HCT116 (cell line): ENCODE data around the gene NOXA1. TPM values are rescaled to one million over a fixed set of nuclear protein-coding genes. Genes with fewer than 3 reads are reported as not detected.
A peak's percentile ranks its signal among the peaks of the same experiment; 100 is the strongest.
"Not testable (repeated sequence)": the region's sequence is repeated elsewhere in the genome, so short reads cannot be mapped to it uniquely, and the experiment has no call there.

Experiments used
- ATAC-seq: fragments of 200-7000 bp; cut with Tn5 transposase; 2 replicates; pipeline ENCODE4 v1.9.1; 2020; ENCODE audit warnings: mild to moderate bottlenecking, moderate library complexity
- BruUV-seq: library from RNA; stranded (reverse); fragments of 400-500 nt; replicated peaks from 2 replicates; lab custom pipeline; 2021; lab: Mats Ljungman, UMichigan
- CTCF ChIA-PET: fragments of 300-600 bp; sonication (Branson Sonifier 250); formaldehyde crosslinking; loops from one replicate; lab custom pipeline; 2021; ENCODE audit warnings: antibody characterized with exemption; lab: Charles Lee
- POLR2A ChIA-PET: fragments of 300-600, 350-600 bp; sonication (Branson Sonifier 250); formaldehyde crosslinking; loops from one replicate; lab custom pipeline; 2021; ENCODE audit warnings: antibody characterized with exemption; lab: Charles Lee
- RAD21 ChIA-PET, 2 experiments: fragments of 300-600 bp; sonication (Branson Sonifier 250); formaldehyde crosslinking; loops; one replicate each; lab custom pipeline; 2023; ENCODE audit warnings: low total read pairs in 2 of 2; ENCODE audit not compliant: uncharacterized antibody in 2 of 2, unreplicated experiment in 2 of 2, low non-redundant PET in 1 of 2; lab: Charles Lee
- DNase-seq: peaks from one replicate; pipeline ENCODE4 v3.0.0-alpha.2; 2010; ENCODE audit warnings: low read depth, low spot score
- H2AFZ ChIP-seq: fragments of 200-600 bp; shearing (Covaris generic), sonication (generic); 2 replicates; pipeline ENCODE4 v1.6.1; 2017; ENCODE audit warnings: low read depth, mixed run types, mixed read lengths, antibody characterized with exemption, low read length; ENCODE audit not compliant: poor library complexity, severe bottlenecking
- H3K27ac ChIP-seq: 2 replicates; pipeline ENCODE4 v1.5.1; 2012; ENCODE audit warnings: low read depth, low read length
- H3K27me3 ChIP-seq: fragments of 200-600 bp; sonication (generic); 2 replicates; pipeline ENCODE4 v1.6.1; 2016; ENCODE audit warnings: mixed run types, low read length, mixed read lengths; ENCODE audit not compliant: insufficient read depth
- H3K36me3 ChIP-seq, 2 experiments: fragments of 200-500 bp in 1 of 2; fragments of 200-600 bp in 1 of 2; sonication (Bioruptor generic) in 1 of 2; sonication (generic) in 1 of 2; 2 replicates each; pipeline versions ENCODE4 v1.5.1 to v1.6.1; 2014 to 2016; ENCODE audit warnings: low read length in 2 of 2, inconsistent platforms in 1 of 2, mixed read lengths in 1 of 2, mixed run types in 1 of 2; ENCODE audit not compliant: insufficient read depth in 2 of 2, control insufficient read depth in 1 of 2
- H3K4me1 ChIP-seq, 2 experiments: fragments of 200-600 bp in 1 of 2; sonication (generic) in 1 of 2; 2 replicates each; pipeline versions ENCODE4 v1.5.1 to v1.6.1; 2012 to 2017; ENCODE audit warnings: low read length in 2 of 2, inconsistent platforms in 1 of 2, mild to moderate bottlenecking in 1 of 2, mixed read lengths in 1 of 2, mixed run types in 1 of 2, moderate library complexity in 1 of 2; ENCODE audit not compliant: insufficient read depth in 2 of 2, control insufficient read depth in 1 of 2
- H3K4me2 ChIP-seq: fragments of 200-600 bp; sonication (generic); 2 replicates; pipeline ENCODE4 v1.6.1; 2017; ENCODE audit warnings: mixed run types, low read length, mixed read lengths
- H3K4me3 ChIP-seq, 2 experiments: fragments of 200-600 bp in 1 of 2; sonication (generic) in 1 of 2; replicated peaks in 1 of 2; 2 replicates each; pipeline ENCODE4 v1.5.1; 2011 to 2016; ENCODE audit warnings: low read length in 2 of 2, control low read depth in 1 of 2, low read depth in 1 of 2, mild to moderate bottlenecking in 1 of 2, mixed read lengths in 1 of 2, mixed run types in 1 of 2
- H3K79me2 ChIP-seq: fragments of 200-600 bp; sonication (generic); 2 replicates; pipeline ENCODE4 v1.6.1; 2017; ENCODE audit warnings: mild to moderate bottlenecking, mixed run types, low read length, moderate library complexity, mixed read lengths; ENCODE audit not compliant: insufficient read depth
- H3K9ac ChIP-seq: fragments of 200-600 bp; sonication (generic); 2 replicates; pipeline ENCODE4 v1.6.1; 2016; ENCODE audit warnings: low read length, mixed read lengths
- H3K9me2 ChIP-seq: fragments of 200-600 bp; sonication (generic), shearing (Covaris generic); 2 replicates; pipeline ENCODE4 v1.6.1; 2017; ENCODE audit warnings: mixed run types, mild to moderate bottlenecking, moderate library complexity; ENCODE audit not compliant: insufficient read depth
- H3K9me3 ChIP-seq, 2 experiments: fragments of 200-500 bp in 1 of 2; fragments of 200-600 bp in 1 of 2; sonication (Bioruptor generic) in 1 of 2; sonication (generic) in 1 of 2; 2 replicates each; pipeline ENCODE4 v1.6.1; 2014 to 2017; ENCODE audit warnings: low read length in 2 of 2, mixed read lengths in 2 of 2, inconsistent platforms in 1 of 2, low read depth in 1 of 2, mild to moderate bottlenecking in 1 of 2, mixed run types in 1 of 2, moderate library complexity in 1 of 2; ENCODE audit not compliant: control insufficient read depth in 1 of 2, insufficient read depth in 1 of 2
- H4K20me1 ChIP-seq: fragments of 200-600 bp; sonication (generic), shearing (Covaris generic); 2 replicates; pipeline ENCODE4 v1.6.1; 2017; ENCODE audit warnings: mixed run types, mild to moderate bottlenecking, moderate library complexity; ENCODE audit not compliant: insufficient read depth
- TCF7L2 ChIP-seq: IDR thresholded peaks from 2 replicates; pipeline ENCODE4 v1.7.0; 2011; ENCODE audit warnings: borderline replicate concordance, inconsistent platforms; ENCODE audit not compliant: insufficient read depth, insufficient read length; ENCODE audit errors: extremely low read depth
- intact Hi-C: fragments of 100-400 bp; cut with micrococcal nuclease; formaldehyde crosslinking; loops from 2 replicates; pipeline ENCODE4 v1.10.0; 2022
- total RNA-seq: library from RNA; stranded (reverse); gene quantifications from one replicate; pipeline ENCODE4 v1.2.1, GENCODE V29; 2021; ENCODE audit not compliant: unreplicated experiment

NOXA1 gene
- total RNA-seq, 1 experiment from 2014 or later, result 13.2 TPM

GRCh38 chr9:137450539-137451222 lies 27.5 kb downstream of the NOXA1 start:
- peaks cover 16% of the 10 kb centered on the region; the same call in 1 of the 2 replicates for H3K79me2 ChIP-seq
- CTCF ChIA-PET, H3K9me2 ChIP-seq, H3K27ac ChIP-seq, BruUV-seq, DNase-seq, H3K27me3 ChIP-seq, ATAC-seq, RAD21 ChIA-PET, H3K4me3 ChIP-seq, H3K4me2 ChIP-seq, H4K20me1 ChIP-seq, H2AFZ ChIP-seq, POLR2A ChIA-PET, H3K9ac ChIP-seq, H3K9me3 ChIP-seq, intact Hi-C loops: not testable (repeated sequence)
- peaks cover 8 to 34% of the 10 kb centered on the region in 2 experiments; a peak in 3 of 4 replicates for H3K36me3 ChIP-seq
- H3K4me1 ChIP-seq, result peaks cover 13 to 31% of the 10 kb centered on the region in 2 experiments
- peak; percentile 81 for TF ChIP-seq TCF7L2

- H3K27me3 ChIP-seq, DNase-seq, intact Hi-C loops, H3K4me2 ChIP-seq, CTCF ChIA-PET, H3K9ac ChIP-seq, H3K9me3 ChIP-seq, ATAC-seq, POLR2A ChIA-PET, H4K20me1 ChIP-seq, H3K4me3 ChIP-seq, RAD21 ChIA-PET, H3K27ac ChIP-seq, BruUV-seq, H3K9me2 ChIP-seq, H2AFZ ChIP-seq: not testable (repeated sequence)
- TF ChIP-seq TCF7L2, result peak; percentile 66
- Histone ChIP-seq H3K4me1 (peaks cover 9 to 30% of the 10 kb centered on the region in 2 experiments), H3K36me3 (peaks cover 10 to 41% of the 10 kb centered on the region in 2 experiments; a peak in 3 of 4 replicates), H3K79me2 (peaks cover 23% of the 10 kb centered on the region; the same call in 1 of the 2 replicates)
Observed at GRCh38 chr9:137451264-137452005, 28.2 kb downstream of the NOXA1 start.
